Measurements from ENCODE around the gene ADK. TPM values are rescaled to one million over a fixed set of nuclear protein-coding genes. Genes with fewer than 3 reads are reported as not detected.
"Not testable (repeated sequence)": the region's sequence is repeated elsewhere in the genome, so short reads cannot be mapped to it uniquely, and the experiment has no call there.

The ADK gene
- total RNA-seq, 1 donor from 2014 or later = 34.9 TPM

GRCh38 chr10:74530981-74531380 is 380.0 kb downstream of the ADK start:
- DNase-seq (ENCODE audit: low spot score) = no peak

DNA sequence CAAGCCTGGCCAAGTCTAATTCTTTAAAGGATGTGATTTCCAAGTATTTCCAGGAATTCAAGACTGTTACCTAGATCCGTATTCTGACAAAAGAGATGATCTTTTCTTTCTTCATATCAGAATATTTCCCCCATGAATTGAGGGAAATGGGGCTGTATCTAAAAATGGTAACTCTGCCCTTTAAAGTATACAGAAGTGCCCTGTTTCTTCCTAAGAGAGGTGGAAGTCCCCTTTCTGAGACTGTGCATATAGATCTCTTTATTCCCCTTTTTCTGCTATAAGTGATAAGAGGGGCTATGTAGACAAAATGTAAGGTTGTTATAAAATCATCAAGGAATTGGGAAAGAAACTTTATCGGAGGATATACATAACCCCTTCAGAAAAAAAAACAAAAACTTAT is 388.3 kb downstream of the ADK start:
- DNase-seq (ENCODE audit: low spot score) = no peak

- DNase-seq (ENCODE audit: low spot score) = no peak
These were observed 390.4 kb downstream of the ADK start for GRCh38 chr10:74541375-74541774.

DNA sequence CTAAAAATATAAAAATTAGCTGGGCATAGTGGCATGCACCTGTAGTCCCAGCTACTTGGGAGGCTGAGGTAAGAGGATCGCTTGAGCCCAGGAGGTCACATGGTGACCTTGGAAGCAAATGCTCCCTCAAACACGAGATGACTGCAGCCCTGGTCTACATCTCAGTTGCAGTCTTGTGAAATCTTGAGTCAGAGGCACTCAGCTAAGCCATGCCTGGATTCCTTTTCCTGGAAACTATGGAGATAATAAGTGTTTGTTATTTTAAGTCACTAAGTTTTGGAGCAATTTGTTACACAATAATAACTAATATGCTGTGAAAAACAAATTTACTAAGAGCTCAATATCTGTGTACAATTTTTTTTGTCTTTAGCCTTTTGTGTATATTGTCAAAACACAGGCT is 391.1 kb downstream of the ADK start:
- DNase-seq (ENCODE audit: low spot score) = no peak

DNA sequence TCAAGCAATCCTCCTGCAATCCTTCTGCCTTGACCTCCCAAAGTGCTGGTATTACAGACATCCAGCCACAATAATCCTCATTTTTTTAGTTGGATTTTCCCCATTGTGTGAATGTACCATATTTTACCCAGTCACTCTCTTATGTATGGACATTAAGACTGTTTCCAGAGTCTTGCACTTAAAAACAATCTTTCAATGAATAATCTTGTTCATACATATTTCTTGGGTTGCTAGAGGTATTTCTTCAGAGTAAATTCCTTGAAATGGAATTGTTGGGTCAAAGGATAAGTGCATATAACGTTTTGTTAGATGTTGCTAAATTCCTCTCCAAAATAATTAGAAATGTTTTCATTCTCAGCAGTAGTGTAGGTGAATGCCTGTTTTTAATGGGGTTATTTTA is 392.3 kb downstream of the ADK start:
- DNase-seq (ENCODE audit: low spot score) = no peak

DNA sequence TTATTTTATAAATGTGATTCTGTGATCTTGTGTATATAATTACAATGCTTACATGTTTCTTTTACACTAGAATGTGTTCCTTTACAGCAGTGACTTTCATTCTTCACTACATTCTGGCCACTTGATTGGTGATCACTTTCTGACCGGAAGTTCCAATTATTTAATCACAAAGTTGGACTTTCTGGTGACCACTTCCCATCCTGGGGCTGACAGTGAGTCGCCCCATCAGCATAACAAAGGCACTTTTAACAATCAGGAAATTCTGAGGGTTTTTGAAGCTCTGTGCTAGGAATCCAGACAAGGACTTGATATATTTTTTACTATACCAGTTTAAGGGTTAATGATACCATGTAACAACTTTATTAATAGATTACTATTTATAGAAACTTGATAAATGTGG is 393.1 kb downstream of the ADK start:
- DNase-seq (ENCODE audit: low spot score) = no peak

- no peak for DNase-seq (ENCODE audit: low spot score)
These were observed 397.7 kb downstream of the ADK start for GRCh38 chr10:74548676-74549075.

DNA sequence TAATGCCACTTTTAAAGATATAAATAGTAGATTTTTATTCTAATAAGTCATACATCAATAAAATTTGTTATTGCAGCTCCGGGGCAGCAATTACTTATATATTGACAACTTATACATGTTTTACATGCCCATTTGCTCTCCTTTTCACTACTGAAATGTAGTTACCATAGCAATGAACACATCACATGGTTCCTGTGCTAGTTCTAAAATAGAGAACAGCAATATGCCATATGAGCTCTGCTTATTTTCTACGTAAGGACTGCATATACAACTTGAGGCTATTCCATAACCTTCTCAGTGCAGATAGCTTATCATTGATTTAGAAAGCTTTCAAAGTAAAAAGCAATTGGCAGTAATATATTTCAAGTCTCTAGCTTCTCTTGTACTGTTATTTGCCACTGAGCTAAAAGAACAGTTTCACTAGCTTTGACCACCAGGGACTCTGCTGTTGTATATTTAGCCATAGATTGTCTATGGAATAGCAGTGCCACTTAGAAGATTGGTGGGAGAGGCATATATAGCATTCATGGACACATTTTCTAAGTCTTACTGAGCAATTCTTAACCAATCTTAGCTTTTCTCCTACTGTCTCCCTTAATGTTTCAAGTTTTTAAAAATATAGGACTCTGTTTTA is 405.2 kb downstream of the ADK start:
- DNase-seq (ENCODE audit: low spot score) = no peak

- DNase-seq (ENCODE audit: low spot score) = no peak
These were observed 406.1 kb downstream of the ADK start for GRCh38 chr10:74557098-74557497.

- DNase-seq (ENCODE audit: low spot score) = no peak
These were observed 407.4 kb downstream of the ADK start for GRCh38 chr10:74558403-74558802.

DNA sequence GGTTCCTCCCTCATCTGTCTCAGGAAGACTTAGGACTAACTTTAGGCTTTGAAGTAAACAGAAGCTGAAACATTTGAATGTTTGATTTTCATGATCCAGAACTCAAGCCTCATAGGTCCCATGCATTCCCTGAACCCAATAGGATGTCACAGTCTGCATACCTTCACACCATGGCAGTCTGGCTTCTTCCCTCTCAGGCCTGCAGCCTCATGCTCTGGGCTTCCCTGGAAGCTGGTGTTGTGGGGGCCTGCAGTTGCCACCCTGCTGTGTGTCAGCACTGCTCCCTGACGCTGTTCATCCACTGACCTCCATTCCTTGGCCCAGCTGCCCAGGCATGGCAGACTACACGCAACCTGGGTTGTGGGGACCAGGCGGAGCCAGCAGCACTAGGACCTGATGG is 407.9 kb downstream of the ADK start:
- DNase-seq (ENCODE audit: low spot score) = no peak

DNA sequence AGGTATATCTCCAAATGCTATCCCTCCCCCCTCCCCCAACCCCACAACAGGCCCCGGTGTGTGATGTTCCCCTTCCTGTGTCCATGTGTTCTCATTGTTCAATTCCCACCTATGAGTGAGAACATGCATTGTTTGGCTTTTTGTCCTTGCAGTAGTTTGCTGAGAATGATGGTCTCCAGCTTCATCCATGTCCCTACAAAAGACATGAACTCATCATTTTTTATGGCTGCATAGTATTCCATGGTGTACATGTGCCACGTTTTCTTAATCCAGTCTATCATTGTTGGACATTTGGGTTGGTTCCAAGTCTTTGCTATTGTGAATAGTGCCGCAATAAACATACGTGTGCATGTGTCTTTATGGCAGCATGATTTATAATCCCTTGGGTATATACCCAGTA is 417.9 kb downstream of the ADK start:
- not testable (repeated sequence) for DNase-seq (ENCODE audit: low spot score)

GRCh38 chr10:74573497-74573896 is 422.5 kb downstream of the ADK start:
- not testable (repeated sequence) for DNase-seq (ENCODE audit: low spot score)

DNA sequence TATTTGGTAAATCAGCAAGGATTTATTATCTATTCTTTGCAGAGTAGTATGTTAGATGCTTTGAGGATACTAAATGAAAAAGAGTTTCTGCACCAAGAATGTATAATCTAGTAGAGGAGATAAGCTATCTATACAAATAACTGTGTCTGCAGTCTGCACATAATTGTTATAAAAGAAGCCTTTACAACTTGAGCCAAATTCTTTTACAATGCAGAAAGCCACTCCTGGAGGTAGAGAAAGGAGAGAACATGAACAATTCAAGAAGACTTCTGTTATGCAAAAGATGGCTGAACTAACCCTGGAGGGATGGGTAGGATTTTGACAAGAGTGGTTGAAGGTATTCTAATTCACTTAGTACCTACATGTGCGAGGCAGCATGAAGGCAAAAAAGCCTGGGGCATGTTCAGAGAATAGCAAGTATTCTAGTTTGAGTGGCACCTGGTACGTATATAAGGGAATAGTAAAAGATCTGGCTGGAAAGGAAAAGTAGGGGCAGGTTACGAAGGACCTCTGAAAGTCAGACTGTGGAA is 424.2 kb downstream of the ADK start:
- DNase-seq (ENCODE audit: low spot score) = no peak

- DNase-seq (ENCODE audit: low spot score) = no peak
These were observed 424.9 kb downstream of the ADK start for GRCh38 chr10:74575912-74576311.

DNA sequence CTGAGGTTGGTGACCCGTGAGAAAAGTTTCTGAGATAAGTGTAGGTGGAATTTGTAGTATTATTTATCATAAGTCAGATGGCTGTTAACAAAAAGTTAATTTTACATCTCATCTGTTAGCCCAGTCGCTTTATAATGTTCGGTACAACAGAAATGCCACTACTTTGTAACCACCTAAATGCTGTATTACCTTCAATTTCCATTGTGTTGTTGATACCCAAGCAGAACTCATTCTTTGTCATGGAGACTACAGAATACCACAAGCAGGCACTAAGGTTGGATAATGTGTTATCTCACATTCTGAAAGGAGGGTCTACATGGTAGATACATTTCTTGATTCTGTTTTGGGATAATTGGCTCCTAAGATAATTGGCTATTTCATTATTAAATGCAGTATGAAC is 425.6 kb downstream of the ADK start:
- no peak for DNase-seq (ENCODE audit: low spot score)

- not testable (repeated sequence) for DNase-seq (ENCODE audit: low spot score)
These were observed 429.4 kb downstream of the ADK start for GRCh38 chr10:74580438-74580837.

- DNase-seq (ENCODE audit: low spot score) = no peak
These were observed 431.5 kb downstream of the ADK start for GRCh38 chr10:74582566-74582965.

DNA sequence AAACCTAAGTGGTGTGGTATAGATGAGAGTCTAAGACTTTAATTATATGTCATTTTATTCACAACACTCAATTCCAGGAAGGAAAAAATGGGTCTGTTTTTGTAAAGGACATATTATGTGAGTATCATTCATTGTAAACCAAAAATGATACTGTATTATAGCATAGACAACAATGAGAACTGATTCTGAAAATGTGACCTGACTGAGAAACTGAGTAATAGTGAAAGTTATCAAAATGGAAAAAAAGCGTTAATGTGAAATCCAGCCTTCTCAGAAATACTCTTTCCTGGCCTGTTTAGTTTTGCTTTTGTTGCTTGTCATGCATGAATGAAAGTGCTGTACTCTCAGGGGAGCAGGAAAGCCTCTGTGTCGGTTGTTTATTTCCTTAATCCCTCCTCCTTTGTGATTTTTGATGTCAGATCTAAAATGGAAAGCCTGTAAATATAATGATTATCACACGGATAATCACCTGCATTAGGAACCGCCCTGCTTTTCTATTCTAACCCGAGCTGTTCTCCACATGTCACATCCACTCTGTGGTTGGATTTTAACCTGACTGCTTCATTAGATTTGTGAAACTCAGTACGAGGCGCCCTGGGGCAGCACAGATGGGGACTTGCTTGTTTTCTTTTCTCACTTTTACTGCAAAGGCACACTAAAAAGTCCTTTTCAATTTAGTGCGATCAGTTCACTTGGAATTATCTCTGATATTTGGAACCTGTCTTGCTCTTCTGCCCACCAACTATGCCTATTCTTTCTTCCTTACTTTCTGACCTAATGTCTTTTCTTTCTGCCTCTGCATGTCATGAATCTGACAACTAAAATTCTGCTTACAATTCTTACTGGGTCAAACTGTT is 434.4 kb downstream of the ADK start:
- no peak for DNase-seq (ENCODE audit: low spot score)

DNA sequence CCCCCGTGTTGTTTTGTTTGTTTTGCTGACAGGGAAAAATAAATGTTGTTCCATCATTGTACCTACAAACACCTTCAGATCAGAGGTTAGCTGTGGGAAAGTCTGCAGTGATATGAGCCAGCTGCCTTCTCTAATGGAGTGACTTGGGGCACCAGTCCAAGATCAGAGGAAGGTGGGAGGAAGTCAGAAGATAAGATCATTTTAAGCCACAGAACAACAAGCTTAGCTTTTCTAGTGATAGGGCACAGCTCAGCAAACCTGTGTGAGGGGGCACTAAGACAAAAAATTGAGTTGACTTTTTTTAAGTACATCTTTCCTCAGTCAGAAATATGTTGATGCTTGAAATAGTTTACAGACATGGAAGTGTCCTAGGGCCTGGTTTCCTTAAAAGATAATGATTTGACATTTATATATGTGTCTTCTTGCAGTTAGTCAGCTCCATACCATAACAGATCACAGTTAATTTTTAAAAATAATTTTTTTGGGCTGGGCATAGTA is 435.1 kb downstream of the ADK start:
- no peak for DNase-seq (ENCODE audit: low spot score)

GRCh38 chr10:74587109-74587854 is 436.3 kb downstream of the ADK start:
- DNase-seq (ENCODE audit: low spot score) = no peak

- no peak for DNase-seq (ENCODE audit: low spot score)
These were observed 438.2 kb downstream of the ADK start for GRCh38 chr10:74589226-74589673.

All from mesenteric fat pad (tissue), 1 donor.